Activated CD8-positive, alpha-beta memory T cell treated with anti-CD3 and anti-CD28 coated beads, Interleukin-2, amount 50 U/mL, for 1 hour (primary cell): ENCODE measurements around the gene HNRNPA1.
"Not testable (repeated sequence)": the region's sequence is repeated elsewhere in the genome, so short reads cannot be mapped to it uniquely, and the experiment has no call there.

Source experiments
- DNase-seq: peaks from one replicate; pipeline ENCODE4 v3.0.0-alpha.2; 2020; ENCODE audit errors: extremely low read depth

Gene HNRNPA1

DNA sequence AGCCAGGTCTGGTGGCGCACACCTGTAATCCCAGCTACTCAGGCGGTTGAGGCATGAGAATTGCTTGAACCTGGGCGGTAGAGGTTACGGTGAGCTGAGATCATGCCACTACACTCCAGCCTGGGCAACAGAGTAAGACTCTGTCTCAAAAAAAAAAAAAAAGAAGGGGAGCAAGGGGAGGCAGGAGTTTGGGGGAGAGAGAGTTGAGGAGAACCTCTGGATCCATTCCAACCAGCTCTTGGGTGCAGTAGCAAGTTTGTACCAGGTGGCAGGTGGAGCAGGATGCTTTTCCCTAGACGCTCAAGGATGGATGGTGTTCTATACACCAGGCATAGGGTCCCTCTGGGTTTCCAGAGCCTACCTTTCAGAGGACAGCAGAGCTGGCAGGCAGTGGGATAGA is 18.4 kb downstream of the HNRNPA1 start:
- no peak for DNase-seq

DNA sequence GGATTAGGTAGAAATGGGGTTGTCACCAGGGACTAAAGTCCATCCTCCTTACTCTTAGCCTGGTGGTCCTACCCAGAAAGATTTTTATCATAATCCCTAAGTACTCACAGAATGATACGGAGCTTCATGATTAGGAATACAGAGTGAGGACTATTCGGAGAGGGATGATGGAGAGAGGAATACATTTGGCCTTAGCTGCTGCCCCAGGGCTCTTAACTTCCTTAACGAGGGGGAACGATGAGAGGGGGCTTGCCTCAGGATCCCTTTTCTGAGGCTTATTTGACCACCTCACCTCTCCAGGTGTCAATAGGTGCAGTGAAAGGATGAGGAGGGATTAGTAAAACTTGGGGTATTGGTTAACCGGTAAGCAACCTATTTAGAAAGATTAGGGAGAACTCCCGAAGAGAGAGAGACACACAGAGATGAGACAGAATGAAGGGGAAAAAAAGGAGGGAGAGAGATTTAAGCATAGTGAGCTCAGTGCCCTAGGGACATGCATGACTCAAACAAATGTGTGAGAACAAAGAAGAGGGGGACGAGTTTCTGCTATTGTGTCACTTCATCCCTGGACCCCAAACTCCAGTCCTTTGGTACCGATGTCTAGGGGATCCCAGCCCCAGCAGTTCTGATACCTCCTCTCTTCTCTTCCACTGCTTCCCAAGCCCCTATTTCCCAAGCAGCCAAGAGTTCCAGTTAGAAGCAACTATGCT is 19.1 kb downstream of the HNRNPA1 start:
- DNase-seq, result no peak

DNA sequence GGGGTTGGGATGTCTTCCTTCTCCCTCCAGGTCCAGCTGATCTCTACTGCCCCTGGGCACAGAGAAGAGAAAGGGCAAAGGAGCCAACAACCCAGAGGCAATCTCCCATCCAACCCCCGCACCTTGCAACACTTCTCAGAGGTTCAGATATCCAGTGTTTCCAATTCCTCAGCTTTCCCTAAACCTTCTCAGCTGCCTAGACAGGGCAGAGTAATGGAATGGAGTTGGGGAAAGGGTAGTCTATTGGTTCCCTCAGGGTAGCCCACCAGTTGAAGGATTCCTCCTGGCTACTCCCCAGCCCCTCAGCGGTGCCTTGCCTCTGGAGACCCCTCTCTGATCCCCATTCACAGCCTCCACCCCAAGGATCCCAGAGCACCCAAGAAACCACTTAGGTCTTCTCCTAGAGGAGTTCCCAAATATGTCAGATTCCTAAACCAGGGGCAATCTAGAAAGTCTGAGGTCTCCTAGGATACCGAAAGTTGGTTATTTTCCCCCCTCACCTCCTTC is 19.8 kb downstream of the HNRNPA1 start:
- no peak for DNase-seq

DNA sequence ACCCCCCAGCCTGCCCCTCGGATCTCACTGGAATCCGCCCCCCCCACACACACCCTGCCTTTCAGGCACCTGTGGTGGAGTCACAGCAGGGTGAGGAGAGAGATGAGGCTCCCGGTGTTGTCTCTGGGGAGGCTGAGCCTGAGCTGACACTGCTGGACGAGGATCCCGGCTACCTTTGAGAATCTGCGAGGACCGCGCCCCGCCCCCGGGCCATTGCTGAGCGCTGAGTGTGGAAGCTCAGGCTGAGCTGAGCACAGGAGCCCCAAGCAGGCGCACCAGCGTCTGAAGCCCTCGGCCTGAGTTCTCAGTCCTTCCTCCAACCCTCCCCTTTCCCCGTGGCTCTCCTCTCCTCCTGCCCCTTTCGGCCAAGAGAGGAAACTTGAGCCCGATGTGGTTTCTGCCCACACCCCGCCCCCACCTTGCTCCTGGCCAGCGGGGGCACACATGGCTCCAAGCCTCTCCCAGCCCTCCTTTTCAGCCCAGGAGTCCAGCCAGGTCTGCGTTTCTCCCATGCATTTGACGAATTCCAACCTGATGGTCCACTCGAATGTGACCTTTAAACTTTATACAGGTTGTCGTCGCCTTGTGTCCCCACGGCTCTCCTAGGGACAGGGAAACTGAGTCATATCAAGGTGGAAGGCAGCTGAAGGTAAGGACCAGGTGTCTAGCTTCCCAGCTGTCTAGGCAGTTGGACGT is 20.4 kb downstream of the HNRNPA1 start, which contains the start of gene NFE2:
NFE2 (minus strand) TSS at position 284 of the 696 bp plus-strand sequence. CDS start 5,767 bp downstream, outside the sequence.
- DNase-seq, result no peak

DNA sequence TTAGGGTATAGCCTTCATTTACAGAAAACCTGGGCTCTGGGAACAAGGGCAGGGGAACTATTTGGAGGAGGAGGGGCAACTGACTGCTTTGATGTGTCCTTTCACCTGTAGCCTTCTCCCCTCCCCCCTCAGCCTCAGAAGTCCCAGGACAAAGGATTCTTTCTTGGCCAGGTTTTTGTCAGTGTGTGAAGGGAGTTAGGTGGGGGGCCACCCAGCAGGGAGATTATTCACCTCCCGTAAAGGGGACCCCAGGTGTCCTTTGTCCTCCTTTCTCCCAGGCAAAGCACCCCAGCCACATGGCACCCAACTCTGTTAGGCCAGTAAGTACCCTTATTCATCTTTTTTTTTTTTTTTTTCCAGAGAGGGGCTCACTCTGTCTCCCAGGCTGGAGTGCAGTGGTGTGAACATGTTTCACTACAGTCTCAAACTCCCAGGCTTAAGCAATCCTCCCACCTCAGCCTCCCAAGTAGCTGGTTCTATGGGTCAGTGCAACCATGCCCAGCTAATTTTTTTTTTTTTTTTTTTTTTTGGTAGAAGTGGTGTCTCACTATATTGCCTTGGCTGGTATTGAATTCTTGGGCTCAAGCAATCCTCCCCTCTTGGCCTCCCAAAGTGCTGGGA is 21.0 kb downstream of the HNRNPA1 start:
- no peak for DNase-seq

DNA sequence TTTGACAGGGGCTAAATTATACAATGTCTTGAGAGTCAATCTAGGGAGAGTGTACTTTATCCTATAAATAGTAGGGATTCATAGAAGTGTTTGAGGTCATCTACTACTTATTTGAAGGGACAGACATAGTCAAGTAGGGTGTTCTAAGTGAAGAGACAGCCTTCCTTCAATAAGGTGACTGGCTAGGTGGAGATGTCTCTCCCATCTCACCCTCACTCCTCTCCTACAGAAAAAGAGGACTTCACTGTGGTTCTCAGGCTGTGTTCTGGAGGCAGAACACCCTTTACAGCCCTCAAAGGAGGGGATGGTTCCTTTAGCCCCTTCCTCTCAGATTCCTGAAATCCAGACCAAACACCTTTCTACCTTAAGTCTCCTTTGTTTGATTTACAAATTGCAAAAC is 23.1 kb downstream of the HNRNPA1 start:
- no peak for DNase-seq

DNA sequence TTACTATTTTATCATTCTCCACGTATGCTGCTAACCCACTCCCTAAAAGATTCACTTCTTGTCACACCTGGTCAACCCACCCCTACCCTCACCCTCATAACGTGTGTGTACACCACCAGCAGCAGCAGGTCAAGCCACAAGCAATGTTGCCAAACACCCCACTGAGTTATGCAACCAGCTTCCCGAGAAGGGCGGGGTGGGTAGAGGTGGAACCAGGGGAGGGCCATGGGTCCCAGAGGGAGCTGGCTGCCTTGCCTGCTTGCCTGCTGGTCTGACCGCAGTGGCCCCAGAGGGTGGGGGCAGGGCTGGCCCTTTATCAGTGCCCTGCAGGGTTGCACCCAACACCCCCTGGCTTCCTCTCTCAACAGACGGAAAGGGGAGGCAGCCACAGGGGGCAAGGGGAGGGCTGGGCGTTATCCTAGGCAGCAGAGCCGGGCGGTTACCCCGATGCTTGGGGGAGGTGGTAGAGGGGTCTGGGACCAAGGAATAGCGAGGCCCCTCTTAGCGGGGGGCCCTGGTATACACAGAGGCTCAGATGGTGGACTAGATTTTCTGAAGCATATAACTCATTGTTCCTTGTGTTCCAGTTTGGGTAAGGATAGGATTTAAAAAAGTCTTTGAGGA is 23.8 kb downstream of the HNRNPA1 start:
- DNase-seq, result no peak

DNA sequence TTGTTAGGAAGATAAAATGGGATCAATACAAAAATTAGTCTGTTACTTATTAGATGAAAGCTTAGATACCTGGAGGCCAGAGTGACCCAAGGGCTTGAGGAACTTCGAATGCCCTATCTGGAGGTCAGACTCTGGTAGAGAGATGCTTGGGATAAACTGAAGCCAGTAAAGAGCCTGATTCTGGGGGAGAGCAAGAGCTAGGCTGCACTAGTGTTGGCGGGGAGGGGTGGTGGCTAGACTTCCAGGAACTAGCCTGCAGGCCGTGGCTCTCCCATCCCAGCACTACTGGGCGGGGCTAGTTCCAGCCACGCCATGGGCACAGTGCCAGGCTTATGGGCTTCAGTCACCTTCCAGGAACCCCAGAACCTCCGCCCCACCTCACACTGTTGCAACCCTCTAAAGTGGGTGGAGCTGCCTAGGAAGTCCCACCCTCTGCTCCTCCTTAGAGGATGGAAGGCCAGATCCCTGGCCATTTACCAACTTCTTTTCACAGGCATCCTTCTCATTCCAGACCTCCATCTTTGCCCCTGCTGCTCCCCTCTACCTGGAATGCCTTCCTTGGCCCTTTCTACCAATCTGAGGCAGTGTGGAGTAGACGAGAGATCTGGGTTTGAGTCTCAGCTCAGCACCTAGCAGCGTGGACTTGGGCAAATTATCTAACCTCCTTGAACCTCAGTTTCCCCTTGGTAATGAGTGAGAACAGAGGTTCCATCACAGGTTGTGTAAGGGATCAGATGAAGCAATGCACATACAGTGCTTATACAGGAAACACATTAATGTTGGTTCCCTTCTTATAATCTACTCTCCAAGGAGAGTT is 26.6 kb downstream of the HNRNPA1 start:
- no peak for DNase-seq

DNA sequence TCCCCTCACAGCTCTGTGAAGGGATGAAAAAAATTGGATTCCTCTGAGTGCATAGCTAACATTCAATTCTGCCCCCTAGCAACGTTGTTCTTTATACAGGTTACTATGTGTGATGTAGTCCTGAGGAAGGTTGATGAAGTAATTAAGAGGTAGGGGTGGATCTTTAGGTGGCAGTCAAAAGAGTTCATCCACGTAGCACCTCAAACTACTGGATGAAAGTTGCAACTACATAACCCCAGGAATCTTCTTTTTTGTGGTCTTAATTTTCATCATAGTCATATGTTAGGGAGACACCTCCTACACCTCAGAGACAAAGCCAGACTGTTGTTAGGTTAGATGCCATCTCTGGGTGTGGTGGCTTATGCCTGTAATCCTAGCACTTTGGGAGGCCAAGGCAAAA is 30.5 kb downstream of the HNRNPA1 start:
- no peak for DNase-seq

DNA sequence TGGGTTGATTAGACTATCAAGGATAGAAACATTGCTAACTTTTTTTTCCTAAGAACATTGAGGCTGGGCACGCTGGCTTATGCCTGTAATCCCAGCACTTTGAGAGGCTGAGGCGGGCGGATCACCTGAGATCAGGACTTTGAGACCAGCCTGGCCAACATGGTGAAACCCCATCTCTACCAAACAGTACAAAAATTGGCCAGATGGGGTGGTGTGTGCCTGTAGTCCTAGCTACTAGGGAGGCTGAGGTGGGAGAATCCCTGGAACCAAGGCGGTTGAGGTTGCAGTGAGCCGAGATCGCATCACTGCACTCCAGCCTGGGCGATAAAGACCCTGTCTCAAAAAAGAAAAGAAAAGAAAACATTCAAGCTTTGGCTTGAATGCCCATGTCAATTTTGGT is 31.8 kb downstream of the HNRNPA1 start:
- DNase-seq, result not testable (repeated sequence)

DNA sequence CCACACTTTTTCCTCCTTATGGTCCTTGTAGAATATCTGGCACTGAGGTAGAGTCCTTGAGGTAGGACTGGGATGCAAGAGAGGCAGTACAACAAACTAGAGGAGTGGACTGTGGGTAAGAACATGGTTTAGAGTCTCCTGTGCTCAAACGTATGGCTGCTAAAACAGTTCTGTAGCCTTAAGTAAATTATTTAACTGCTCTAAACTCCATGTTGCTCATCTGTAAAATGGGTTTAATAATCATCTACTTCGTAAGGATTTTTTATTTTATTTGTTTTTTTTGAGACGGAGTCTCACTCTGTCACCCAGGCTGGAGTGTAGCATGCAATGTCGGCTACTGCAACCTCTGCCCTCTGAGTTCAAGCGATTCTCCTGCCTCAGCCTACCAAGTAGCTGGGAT is 40.8 kb downstream of the HNRNPA1 start:
- DNase-seq, result no peak

DNA sequence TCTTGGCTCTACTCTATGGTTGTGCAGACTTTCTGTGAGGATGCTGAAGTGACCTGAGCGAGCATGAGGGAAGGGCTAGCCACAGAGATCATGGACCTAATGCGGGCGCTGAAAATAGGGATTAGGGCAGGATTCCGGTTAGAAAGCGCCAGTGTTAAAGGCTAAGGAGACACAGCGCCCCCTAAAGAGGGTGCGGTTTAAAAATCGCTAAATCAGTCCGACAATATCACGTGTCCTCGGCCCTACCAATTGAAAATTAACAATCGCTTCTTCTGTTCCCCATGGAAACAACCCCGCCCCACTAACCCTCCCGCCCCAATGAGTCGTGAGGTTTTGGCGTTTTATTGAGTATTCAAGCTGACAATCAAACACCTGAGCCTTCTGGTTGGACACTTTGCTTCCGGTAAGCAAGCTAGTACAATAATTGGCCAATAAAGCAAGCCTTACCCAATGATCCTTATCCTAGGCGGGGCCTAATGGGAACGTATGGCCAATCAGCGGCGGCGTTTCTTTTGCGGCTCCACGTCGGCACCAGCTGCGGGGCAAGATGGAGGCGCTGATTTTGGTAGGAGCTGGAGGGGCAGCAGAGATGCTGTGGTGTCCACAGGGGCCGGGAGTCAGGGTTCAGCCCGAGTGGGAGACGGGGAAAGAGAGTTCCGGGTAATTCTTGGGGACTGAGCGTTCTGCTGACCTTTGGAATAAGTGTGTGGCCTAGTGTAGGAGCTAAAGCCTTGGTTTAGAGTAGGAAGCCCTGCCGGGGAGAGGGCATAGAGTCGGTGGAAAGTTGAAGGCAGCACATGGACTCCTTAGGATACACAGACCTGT is 44.3 kb downstream of the HNRNPA1 start, which contains the start of gene COPZ1:
COPZ1 (plus strand) TSS at position 515 of the 825 bp plus-strand sequence; CDS start at position 548, 33 bp downstream.
- DNase-seq, result peak; percentile 86

DNA sequence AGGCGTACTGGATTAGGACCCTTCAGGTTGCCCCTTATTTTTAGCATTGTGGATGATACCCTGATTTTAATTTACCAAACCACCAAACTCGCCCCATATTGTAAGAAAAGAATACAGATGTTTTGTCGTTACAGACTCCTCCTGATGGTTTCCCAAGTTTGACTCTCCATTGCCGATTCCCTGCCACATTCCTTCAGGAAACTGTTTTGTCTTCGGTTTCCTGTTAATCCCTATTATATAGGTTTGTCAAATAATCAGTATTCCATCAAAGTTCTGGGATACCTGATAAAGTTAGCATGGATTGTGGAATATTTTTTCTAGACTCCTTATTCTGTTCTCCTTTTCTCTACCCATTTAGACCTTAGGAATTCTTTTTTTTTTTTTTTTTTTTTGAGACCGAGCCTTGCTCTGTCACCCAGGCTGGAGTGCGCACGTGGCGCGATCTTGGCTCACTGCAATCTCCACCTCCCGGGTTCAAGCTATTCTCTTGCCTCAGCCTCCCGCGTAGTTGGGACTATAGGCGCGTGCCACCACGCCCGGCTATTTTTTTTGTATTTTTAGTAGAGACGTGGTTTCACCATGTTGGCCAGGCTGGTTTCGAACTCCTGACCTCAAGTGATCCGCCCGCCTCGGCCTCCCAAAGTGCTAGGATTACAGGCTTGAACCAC is 45.0 kb downstream of the HNRNPA1 start:
- not testable (repeated sequence) for DNase-seq

DNA sequence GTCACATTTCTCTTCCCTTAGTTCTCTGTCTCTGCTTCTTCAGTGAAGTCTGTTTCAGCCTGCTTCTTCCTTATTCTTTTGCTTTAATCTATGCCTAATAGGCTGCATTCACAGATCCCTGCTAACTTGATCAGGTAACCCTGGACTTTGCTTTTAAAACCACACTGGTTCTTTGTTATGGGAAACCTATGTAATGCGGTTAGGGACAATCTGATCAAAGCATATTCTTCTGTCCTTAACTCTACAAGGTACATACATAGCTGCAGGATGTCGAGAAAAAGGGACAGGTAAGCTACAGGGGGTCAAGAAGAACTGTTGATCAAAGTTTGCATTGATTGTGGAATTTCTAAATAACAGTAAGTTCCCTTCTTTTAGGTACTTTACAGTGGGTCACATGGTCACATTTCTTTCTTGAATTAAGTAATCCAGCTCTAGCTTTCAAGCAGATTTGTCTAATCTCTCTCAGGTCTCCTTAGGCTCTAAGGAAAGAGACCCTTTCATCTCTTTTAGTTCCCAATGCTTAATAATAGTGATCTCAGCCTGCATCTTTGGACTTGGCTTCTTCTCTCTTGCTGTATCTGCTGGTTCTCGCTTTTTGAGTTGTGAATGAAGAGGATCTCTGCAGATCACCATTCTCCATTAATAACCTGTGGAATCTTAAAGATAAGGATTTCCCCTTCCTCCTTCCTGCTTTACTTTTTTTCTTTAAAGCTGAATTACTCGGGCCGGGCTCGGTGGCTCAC is 48.2 kb downstream of the HNRNPA1 start:
- DNase-seq, result no peak

DNA sequence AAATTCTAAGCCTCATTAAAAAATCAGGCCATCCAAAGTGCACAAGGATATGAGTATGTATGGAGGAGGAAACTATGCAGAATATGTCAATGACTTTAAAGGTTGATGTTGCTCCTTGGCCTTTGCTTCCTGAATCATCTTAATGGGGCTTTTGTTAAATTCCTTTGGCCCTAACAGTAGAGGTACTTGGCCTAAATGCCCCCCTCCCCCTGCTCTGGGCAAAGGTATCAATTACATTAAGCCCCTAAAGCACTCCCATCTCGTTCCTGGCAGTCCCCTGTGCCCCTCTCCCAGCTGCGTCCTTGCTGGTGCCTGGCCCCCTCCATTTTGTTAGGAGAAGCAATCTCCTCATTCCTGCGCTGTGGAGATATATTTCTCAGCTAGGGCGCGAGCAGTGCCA is 49.2 kb downstream of the HNRNPA1 start:
- DNase-seq, result no peak

DNA sequence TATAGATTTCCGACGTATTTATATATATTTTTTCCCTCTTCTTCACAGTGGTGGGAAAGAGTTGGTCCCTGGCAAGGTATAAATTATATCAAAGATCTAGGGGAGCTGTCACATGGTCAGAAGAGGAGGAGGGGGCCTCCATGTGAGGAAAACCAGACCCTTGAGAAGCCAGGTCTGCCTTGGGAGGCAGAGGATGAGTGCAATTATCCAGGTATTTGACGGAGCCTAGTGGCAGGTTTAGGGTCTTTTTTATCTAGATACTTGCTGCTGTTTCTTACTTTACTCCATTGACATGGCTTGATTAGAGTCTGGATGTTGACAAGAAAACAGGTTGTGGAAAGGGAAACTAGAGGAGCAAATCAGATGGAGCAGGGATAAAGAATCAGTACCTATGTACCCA is 49.9 kb downstream of the HNRNPA1 start:
- no peak for DNase-seq

DNA sequence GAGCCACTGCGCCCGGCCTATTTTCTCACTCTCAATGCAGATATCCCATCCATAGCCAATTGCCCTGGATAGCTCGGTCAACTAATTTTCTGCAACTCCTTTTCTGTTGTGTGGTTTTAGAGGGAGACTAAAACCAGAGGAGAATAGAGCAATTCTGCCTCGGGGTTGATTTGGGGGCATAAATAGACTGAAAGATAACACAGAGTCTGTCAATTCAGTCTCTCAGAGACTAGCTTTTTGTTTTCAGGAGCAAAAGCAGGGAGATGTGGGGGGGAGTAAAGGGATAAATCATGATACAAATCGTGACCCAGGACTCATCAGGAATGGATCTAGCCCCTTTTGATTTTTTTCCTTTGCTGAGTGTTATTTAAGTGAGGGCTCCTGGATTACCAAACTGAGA is 50.9 kb downstream of the HNRNPA1 start:
- no peak for DNase-seq

DNA sequence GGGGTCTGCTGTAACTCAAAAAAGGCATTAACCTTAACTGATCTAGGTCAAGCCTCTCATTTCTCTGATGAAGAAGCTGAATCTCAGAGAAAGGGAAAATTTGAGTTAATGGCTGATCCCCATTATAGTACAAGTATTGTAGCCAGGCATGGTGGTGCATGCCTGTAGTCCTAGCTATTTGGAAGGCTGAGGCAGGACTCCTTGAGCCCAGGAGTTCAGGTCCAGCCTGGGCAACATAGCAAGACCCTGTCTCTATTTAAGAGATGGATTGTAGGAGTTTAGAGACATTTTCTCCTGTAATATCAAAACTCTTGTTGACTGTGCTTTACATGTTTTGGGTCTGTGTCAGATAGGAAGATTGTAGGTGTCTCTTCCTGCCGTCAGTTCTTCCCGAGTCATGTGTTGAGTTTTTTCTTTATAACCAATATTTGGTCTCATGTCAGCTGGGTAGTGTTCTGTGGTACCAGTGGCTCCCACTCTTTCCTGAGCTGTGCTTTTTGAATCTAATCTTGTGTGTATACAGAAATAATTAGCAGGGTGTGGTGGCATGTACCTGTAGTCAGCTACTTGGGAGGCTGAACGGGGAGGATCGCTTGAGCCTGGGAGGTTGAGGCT is 53.0 kb downstream of the HNRNPA1 start:
- DNase-seq, result no peak
